Common myeloid progenitor, CD34-positive (primary cell): ENCODE data around the gene C6orf58.

Source experiments
- CTCF ChIA-PET: fragments of 350-600 bp; sonication (Branson Sonifier 250); formaldehyde crosslinking; loops from one replicate; lab custom pipeline; 2021; ENCODE audit warnings: antibody characterized with exemption; lab: Charles Lee
- POLR2A ChIA-PET: fragments of 350-600 bp; sonication (Branson Sonifier 250); formaldehyde crosslinking; loops from one replicate; lab custom pipeline; 2021; ENCODE audit warnings: antibody characterized with exemption; lab: Charles Lee
- DNase-seq, 3 donors: peaks; one replicate each; pipeline versions ENCODE4 v3.0.0 to v3.0.0-alpha.2; 2013
- H3K27ac ChIP-seq, 2 experiments: 1 replicate in 1 of 2; 2 replicates in 1 of 2; pipeline ENCODE4 v1.7.0; 2013; ENCODE audit warnings: inconsistent platforms in 2 of 2, low read length in 2 of 2, mild to moderate bottlenecking in 2 of 2, low read depth in 1 of 2, moderate library complexity in 1 of 2; ENCODE audit not compliant: severe bottlenecking in 2 of 2, insufficient read depth in 1 of 2, poor library complexity in 1 of 2
- H3K27me3 ChIP-seq, 5 experiments: replicated peaks in 2 of 5; 1 replicate in 3 of 5; 2 replicates in 2 of 5; pipeline versions ENCODE4 v1.6.1 to v1.7.0; 2013; ENCODE audit warnings: low read length in 4 of 5, mild to moderate bottlenecking in 2 of 5, moderate library complexity in 2 of 5, inconsistent platforms in 1 of 5; ENCODE audit not compliant: insufficient read depth in 5 of 5, control insufficient read depth in 4 of 5
- H3K36me3 ChIP-seq, 4 experiments: 1 replicate in 2 of 4; 2 replicates in 2 of 4; pipeline versions ENCODE4 v1.6.1 to v1.7.0; 2013; ENCODE audit warnings: low read length in 3 of 4, control low read depth in 1 of 4, mild to moderate bottlenecking in 1 of 4; ENCODE audit not compliant: control insufficient read depth in 4 of 4, insufficient read depth in 4 of 4
- H3K4me1 ChIP-seq, 4 experiments: 1 replicate in 3 of 4; 2 replicates in 1 of 4; pipeline versions ENCODE4 v1.6.1 to v1.7.1; 2013; ENCODE audit warnings: low read length in 3 of 4, mild to moderate bottlenecking in 3 of 4, control low read depth in 1 of 4, inconsistent platforms in 1 of 4, moderate library complexity in 1 of 4; ENCODE audit not compliant: control insufficient read depth in 4 of 4, insufficient read depth in 4 of 4; ENCODE audit errors: control extremely low read depth in 1 of 4
- H3K4me3 ChIP-seq, 7 experiments: 1 replicate in 4 of 7; 2 replicates in 3 of 7; pipeline versions ENCODE4 v1.5.1 to v1.7.0; 2013; ENCODE audit warnings: mild to moderate bottlenecking in 7 of 7, low read length in 6 of 7, moderate library complexity in 6 of 7, inconsistent platforms in 2 of 7, low read depth in 2 of 7, control low read depth in 1 of 7; ENCODE audit not compliant: insufficient read depth in 4 of 7, control insufficient read depth in 1 of 7; ENCODE audit errors: extremely low read depth in 1 of 7
- H3K9me3 ChIP-seq, 5 experiments: 1 replicate in 4 of 5; 2 replicates in 1 of 5; pipeline versions ENCODE4 v1.6.1 to v1.7.1; 2013; ENCODE audit warnings: low read length in 4 of 5, mild to moderate bottlenecking in 2 of 5, inconsistent platforms in 1 of 5, low read depth in 1 of 5, moderate library complexity in 1 of 5; ENCODE audit not compliant: control insufficient read depth in 4 of 5, insufficient read depth in 2 of 5; ENCODE audit errors: control extremely low read depth in 1 of 5
- WGBS: methylation state at CpG from one replicate; pipeline ENCODE4 v1.1.5; 2013; ENCODE audit not compliant: insufficient coverage; 5-methylcytosine and 5-hydroxymethylcytosine counted together

C6orf58 gene

DNA sequence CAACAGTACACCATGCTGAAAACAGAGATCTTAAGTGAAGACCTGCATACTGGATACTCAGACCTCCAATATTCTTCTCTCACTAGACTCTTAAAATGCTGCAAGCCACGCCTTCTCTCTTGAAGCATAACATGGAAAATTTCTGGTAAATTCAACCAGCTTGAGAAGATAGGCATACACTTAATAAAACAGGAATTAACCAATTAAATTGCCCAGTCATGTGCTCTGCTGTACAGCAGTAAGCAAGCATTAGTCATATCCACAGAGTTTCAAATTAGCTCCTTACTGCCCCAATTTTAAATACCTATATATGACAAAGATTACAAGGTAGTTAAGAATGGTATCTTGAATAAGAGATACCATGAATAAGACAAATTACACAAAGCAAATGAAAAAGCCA lies 53.8 kb downstream of the C6orf58 start:
- WGBS = 83% methylated on average over 1 of the region's 1 CpG
- no peak overlapping the region for H3K27ac ChIP-seq
- CTCF ChIA-PET = no interaction called here

GRCh38 chr6:127634178-127634577 lies 57.2 kb downstream of the C6orf58 start:
- no peaks in the 10 kb centered on the region for H3K36me3 ChIP-seq
- peaks cover 0 to 4% (median 0%) of the 10 kb centered on the region in 5 experiments for H3K27me3 ChIP-seq
- no peaks in the 10 kb centered on the region for H3K4me1 ChIP-seq
- POLR2A ChIA-PET = no interaction called here
- CTCF ChIA-PET = no interaction called here
- H3K4me3 ChIP-seq = no peak overlapping the region
- no peaks in the 10 kb centered on the region for H3K9me3 ChIP-seq
- no peak for DNase-seq
- H3K27ac ChIP-seq = no peak overlapping the region

More for the DNA sequence above, 53.8 kb downstream of the C6orf58 start:
- DNase-seq = no peak
- Histone ChIP-seq H3K4me3 (no peak overlapping the region), H3K27me3 (peaks cover 0 to 3% (median 0%) of the 10 kb centered on the region in 5 experiments), H3K4me1 (no peaks in the 10 kb centered on the region), H3K36me3 (no peaks in the 10 kb centered on the region), H3K9me3 (no peaks in the 10 kb centered on the region)
- POLR2A ChIA-PET = no interaction called here

GRCh38 chr6:127635091-127635490 lies 58.1 kb downstream of the C6orf58 start:
- 100% methylated on average over 2 of the region's 4 CpGs for WGBS
- DNase-seq = no peak
- Histone ChIP-seq H3K9me3 (no peaks in the 10 kb centered on the region), H3K4me1 (no peaks in the 10 kb centered on the region), H3K27ac (no peak overlapping the region), H3K4me3 (no peak overlapping the region), H3K36me3 (no peaks in the 10 kb centered on the region), H3K27me3 (peaks cover 0 to 3% (median 0%) of the 10 kb centered on the region in 5 experiments)
- CTCF ChIA-PET = no interaction called here
- POLR2A ChIA-PET = no interaction called here

DNA sequence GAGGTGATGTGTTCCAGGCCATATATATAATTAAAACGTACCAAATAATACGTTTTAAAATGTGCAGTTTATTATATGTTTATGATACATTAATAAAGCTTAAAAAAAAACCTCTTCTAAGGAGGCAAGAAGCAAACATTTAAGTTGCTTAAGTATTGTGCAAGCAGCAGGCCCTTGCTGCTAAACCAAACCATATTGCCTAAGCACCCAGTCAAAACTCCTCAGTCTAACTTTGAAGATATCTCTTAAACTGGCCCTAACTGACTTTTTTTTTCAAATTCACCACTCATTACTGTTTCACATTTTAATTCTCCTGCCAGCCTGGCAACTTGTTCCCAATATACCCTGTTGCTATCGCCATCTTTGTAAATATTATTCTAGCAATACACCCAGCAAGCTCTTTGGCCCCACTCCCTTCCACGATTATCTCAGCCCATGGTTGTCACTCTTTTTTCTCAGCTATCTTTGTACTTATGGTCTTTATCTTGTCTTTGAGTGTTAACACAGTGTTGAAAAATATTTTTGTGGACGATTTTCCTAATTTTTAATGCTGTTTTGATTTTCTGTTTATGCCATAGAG lies 60.9 kb downstream of the C6orf58 start:
- no peak overlapping the region for H3K4me3 ChIP-seq
- H3K9me3 ChIP-seq = no peaks in the 10 kb centered on the region
- ChIA-PET POLR2A (no interaction called here), CTCF (interaction anchor here (0.6 to 1.2 kb wide), 2 partner anchors 11 to 704 kb away, joined by 3 read pairs; no protein-coding TSS in a partner anchor)
- peaks cover 0 to 3% (median 0%) of the 10 kb centered on the region in 5 experiments for H3K27me3 ChIP-seq
- no peak for DNase-seq
- H3K27ac ChIP-seq = no peak overlapping the region
- H3K4me1 ChIP-seq = no peaks in the 10 kb centered on the region
- WGBS = no CpG with 5 or more reads among the region's 5 CpGs
- H3K36me3 ChIP-seq = no peaks in the 10 kb centered on the region
